Middle frontal gyrus (tissue), 1 donor: Measurements from ENCODE around the gene GCGR.
"Not testable (repeated sequence)": the region's sequence is repeated elsewhere in the genome, so short reads cannot be mapped to it uniquely, and the experiment has no call there.

Experiments
- DNase-seq: peaks from one replicate; pipeline ENCODE4 v3.0.0-alpha.2; 2015; ENCODE audit warnings: low spot score; ENCODE audit errors: extremely low spot score

Gene GCGR

DNA sequence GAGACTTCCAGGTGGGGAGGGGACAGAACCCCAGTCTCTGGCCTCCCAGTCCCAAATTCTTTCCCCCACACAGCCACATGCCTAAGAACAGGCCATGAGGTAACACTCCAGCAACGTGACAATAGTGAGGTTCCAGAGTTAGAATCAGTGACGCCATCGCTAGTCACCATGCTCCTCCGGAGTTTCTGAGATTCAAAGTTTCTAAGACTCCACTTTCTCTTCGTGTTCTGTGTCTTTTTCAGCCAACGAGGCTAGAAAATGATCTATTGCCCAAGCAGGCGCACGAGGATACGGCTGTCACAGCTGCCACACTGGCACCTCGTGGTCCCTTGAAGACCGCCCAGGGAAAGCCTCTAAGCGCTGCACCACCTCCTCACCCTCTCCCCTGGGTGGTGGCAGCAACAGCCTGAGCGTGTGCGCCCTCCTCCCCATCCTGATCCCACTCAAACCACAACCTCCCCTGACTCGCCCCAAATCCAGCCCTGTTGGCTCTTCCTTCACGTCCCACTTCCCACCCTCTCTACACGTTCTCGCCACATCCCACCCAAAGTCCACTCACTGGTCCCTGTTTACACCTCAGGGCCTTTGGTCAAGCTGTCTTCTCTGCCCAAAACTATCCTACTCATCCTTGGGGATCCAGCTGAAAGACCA, 28.1 kb downstream of the GCGR start:
- DNase-seq = no peak

DNA sequence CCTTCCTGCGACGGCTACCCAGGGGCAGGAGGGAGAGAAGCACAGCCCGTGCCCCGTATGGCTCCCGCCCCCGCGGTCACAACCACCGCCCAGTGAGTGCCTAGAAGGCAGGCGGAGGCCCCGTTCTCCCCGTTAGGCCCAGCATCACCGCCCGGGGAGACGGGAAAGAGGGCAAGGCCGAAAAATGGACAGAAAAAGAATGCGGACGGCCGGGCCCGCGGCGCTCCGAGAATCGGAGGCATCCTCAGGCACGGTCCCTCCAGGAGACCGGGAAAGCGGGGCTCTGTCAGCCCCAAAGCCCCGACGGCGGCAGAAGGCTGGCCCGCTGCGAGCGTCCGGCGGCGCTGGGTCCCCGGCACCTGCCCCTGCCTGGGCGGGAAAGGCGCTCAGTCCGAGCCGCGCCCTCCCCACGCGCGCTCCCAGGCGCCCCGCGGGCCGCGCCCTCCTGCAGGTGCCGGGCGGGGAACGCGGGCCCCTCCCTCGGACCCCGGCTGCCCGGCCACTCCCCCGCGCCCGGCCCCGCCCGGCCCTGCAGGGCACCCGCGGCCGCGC, 28.7 kb downstream of the GCGR start:
- no peak for DNase-seq

DNA sequence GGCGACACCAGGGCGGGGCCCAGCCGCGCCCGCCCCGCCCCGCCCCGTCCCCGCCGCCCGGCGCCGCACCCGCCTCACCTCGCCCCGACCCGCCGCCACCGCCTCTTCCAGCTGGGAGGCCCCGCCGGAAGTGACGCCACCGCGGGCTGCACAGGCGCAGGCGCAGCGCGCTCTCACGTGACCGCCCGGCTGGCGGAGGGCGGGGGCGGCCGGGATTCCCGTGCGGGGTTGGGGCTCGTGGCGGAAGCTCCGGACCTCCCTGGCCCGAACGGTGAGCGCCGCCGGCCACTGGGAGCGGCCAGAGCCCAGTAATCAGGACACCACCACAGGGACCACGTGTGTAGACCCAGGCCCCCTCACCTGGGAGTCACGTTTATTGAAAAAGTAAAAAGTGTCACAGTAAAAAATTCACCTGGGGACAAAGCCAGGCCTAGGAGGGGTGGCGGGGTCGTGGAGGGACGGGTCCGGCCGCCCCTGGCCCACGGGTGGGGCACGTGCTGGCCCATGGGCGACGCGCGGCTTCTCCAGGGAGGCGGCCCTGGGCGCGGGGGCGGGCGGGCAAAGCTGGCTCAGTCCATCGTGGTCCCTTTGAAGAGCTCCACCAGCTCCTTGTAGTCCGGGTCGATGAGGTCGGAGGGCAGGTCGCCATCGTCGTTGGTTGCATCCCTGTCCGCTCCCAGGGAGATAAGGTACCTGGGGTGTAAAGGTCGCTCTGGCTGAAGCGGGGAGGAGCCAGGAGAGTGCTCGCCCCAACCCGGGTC, 29.4 kb downstream of the GCGR start, which contains the start of gene MCRIP1:
Gene MCRIP1, minus strand, starts transcription at position 132 of the 761 bp plus-strand sequence. CDS start 8,785 bp downstream, outside the sequence.
- DNase-seq = peak; percentile 86

DNA sequence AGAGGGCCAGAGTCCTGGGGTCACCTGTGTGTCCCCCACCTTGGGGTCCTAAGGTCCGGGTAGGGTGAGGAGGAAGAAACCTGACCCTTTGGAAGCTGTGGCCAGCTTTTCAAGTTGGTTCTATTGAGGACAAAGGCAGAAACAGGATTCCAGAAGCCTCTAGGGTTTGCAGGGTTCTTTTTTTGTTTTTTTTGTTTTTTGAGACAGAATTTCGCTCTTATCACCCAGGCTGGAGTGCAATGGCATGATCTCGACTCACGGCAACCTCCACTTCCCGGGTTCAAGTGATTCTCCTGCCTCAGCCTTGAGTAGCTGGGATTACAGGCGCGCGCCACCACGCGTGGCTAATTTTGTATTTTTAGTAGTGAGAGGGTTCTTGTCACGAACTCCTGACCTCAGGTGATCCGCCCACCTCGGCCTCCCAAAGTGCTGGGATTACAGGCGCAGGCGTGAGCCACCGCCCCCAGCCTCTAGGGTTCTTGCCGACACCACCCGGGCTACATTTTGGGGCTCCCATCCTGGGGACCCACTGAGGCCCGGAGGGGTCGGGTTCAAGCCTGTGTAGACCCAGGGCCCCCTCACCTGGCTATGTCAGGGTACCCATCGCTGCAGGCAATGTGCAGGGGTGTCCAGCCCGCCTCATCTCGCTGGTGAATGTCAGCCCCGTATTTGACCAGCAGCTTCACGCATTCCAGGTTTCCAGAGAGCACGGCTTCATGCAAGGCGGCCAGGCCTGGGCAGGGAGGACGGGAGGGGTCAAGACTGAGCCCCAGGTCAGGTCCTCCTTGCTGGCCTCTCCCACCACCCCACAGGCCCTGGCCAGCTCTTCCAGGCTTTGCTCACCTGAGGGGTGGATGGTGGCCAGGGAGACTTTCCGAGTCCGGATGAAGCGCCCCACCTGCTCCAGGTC, 30.2 kb downstream of the GCGR start:
- DNase-seq = no peak

DNA sequence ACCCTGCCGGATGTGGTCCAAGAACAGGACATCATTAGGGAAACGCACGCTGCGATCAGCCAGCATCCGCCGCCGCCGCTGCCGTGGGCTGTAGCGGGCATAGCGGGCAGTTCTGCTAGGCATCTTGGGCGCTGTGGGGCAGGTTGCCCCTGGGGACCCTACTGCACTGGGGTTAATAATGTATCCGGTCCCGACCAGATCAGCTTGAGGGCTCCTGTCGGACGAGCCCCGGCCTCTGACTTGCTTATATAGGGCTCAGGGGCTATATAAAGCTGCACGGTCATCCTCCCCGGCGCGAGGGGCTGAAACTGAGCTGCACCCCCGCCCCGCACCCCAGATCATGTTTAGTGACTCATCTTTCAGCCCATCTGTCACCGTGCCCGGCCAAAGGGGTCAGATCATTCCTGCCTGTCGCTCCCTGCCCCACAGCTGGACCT, 30.9 kb downstream of the GCGR start, which contains the start of gene PPP1R27:
Gene PPP1R27, minus strand, starts transcription at position 220 of the 437 bp plus-strand sequence. Its CDS starts 97 bp downstream, at position 123.
- no peak for DNase-seq

DNA sequence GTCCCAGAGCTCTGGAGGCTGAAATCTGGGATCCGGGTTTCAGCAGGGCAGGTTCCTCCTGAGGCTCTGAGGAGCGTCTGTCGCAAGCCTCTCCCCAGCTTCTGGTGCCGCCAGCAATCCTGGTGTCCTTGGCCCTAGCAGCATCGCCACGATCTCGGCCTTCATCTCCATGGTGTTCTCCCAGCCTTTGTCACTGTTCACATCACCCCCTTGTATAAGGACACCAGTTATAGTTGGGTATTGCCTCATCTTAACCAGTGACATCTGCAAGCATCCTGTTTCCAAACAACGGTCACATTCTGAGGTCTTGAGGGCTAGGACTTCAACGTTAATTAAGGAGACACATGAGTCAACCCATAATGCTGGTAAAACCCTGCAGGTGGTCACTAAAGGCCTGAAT, 33.7 kb downstream of the GCGR start:
- no peak for DNase-seq

DNA sequence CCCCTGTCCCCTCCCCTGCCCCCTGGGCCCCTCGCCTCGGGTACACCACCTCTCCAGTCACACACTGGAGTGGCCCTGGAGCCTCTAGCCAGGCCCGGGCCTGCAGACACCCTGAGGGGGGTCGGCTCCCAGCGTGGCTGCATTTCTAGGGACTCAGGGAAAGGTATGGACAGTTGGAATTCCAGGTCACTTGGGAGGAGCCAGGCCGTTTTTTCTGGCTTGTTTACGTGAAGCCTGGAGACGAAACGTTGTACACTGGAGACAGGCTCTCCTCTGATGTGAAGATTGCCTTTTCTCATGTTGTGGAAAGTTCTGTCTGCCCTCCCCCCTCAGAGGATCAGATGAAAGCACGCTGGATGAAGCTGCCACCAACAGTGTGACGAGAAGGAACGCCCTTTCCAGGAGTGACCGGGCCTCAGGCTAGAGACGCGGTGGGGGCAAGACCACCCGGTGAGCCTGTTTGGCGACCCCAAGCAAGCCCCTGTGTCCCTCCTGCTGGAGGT, 34.9 kb downstream of the GCGR start:
- DNase-seq = no peak

DNA sequence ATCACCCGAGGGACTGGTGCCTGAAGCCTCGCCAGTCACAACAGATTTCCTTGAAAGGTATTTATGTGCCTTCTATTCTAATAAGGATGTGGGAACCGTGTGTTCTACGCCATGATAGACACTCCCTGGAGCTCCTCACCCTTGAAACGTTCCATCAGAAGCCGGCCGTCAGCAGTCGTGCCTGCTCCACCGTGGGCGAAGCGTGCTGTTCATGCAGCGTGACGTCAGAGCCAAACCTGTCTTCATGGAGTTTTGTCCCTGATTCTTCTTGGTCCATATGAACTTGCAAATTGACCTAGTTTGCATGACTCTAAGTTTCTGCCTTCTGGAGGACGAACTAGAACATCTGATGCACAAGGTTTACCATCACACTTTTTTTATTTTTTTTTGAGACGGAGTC, 35.4 kb downstream of the GCGR start:
- no peak for DNase-seq

DNA sequence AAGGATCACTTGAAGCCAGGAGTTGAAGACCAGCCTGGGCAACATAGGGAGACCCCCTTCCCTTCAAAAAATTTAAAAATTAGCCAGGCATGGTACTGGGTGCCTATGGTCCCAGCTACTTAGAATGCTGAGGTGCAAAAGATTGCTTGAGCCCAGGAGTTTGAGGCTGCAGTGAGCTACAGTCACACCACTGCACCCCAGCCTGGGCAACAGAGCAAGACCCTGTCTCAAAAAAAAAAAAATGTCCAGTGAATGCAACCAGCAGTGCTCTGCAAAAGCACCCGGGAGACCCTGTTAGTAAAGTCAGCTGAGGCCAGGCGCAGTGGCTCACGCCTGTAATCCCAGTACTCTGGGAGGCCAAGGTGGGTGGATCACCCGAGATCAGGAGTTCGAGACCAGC, 36.1 kb downstream of the GCGR start:
- DNase-seq = not testable (repeated sequence)

DNA sequence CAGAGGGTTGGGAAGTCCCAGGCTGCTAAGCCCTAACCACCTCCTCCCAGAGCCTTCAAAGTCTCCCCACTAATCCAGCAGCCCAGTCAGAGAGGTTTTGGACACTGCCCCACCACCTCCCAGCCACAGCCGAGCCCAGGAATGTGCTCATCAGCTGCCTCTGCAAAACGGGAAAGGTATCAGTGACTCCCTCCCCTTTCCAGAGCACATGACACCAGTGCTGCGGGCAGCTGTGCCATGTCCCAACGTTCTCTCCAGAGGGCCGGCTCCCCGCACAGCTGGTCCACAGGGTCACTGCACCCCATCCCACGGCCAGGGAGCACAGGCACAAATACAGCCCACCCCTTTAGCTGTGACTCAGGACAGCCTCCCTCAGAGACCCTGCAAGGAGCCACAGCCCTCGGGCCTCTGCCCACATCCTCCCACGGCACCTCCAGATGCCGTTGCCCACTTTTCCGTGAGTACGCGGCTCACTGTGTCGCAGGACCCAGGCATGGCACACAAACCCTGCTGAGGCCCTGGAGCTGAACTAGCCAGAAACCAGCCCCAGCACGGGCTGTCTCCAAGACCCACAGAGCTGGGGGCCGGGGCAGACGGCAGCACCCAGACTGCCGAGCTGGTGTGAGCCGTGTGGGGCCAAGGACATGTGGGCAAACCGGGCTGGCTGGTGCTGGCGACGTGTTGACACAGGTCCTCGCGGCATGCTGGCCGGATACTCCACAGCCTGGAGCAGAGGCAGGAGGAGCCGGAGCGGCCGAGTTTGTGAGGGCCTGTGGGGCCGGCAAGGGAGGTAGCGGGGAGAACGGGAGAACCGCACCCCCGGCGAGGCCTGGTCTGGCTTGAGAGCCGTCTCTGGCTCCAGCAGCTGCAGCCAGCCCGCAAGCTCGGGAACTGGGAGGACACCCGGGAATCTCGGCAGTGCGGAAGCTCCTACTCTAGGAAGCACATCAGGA, 37.2 kb downstream of the GCGR start:
- no peak for DNase-seq

DNA sequence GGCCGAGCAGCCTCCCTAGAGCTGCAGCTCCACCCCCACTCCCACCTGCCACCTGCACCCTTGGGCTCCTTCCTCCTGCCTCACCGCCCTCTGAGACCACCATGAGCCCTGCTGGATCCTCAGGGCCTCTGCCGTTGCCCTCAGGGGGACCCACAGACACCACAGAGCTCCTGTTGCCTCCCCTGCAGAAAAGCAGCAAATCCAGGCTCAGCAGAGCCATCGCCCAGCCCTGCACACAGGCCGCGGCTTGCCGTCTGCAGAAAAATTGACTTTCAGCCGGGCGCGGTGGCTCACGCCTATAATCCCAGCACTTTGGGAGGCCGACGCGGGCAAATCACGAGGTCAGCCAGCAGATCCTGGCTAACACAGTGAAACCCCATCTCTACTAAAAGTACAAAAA, 37.9 kb downstream of the GCGR start:
- no peak for DNase-seq

DNA sequence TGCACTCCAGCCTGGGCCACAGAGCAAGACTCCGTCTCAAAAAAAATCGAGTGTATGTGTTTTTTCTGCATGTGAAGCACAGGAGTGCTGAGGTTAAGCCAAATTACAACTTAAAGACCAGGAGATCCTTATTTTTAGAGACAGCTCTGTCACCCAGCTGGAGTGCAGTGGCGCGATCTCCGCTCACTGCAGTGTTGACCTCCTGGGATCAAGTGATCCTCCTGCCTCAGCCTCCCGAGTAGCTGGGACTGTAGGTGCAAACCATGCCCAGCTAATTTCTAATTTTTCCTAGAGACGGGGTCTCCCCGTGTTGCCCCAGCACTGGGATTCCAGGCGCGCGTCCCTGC, 38.4 kb downstream of the GCGR start:
- no peak for DNase-seq

DNA sequence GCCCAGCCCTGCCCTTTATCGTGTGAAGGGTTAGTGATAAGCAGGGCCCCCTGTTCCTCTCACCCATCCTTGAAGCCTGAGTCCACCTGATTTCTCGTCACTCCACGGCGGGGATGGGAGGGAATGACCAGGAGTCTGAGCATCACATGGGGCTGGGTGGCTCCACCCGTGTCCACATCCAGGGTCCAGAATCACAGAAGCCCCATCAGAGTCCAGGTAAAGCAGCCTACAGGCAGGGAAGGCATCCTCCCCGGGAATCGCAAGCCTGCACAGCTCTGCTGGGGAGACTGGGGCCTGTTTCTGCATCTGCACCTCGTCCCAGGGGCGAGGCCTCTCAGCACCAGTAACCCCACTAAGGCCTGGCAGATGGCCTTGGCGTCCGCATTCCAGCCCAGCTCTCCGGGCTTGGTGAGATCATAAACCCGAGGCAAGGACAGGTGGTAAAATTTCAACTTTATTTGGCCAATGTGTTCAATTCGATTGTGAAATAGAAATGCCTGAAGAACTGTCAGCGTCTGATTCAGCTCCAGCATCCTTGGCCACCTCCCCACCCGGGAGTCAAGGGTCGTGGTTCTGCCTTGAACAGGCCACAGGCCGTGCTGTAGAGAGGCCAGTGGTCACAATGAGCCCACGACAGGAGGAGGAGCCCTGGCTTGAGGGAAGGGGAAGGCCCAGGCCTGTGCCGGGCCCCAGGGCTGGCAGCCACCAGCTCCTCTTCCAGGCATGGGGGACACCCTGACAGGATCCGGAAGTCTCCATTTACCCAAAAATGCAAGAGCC, 39.0 kb downstream of the GCGR start:
- DNase-seq = no peak

DNA sequence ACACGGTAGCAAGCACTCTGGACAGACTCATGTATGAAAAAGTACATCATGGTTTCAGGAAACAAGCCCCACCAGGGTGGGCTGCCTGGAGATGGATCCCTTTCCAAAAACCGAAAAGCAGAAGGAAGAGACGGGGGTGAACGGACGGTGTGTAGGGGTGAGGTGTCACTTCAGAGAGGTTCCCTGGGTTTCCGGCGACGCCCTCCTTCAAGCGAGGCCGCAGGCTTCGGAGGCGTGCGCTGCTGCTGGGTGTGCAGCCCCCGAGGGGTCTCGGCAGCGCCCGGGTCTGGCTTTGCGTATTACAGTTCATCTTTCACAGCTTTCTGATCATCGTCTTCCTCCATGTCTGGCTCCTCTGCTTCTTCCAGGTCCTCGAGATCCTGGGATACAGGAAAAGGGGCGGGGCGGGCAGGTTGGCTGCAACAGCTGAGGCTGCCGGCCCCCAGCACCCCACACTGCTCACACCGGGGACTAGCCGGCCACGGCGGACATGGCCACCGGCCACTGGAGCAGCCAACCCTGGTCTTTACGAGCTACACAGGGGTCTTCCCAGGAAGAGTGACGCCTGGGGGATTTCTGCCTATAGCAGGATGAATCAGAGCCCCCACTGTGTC, 39.9 kb downstream of the GCGR start:
- no peak for DNase-seq

DNA sequence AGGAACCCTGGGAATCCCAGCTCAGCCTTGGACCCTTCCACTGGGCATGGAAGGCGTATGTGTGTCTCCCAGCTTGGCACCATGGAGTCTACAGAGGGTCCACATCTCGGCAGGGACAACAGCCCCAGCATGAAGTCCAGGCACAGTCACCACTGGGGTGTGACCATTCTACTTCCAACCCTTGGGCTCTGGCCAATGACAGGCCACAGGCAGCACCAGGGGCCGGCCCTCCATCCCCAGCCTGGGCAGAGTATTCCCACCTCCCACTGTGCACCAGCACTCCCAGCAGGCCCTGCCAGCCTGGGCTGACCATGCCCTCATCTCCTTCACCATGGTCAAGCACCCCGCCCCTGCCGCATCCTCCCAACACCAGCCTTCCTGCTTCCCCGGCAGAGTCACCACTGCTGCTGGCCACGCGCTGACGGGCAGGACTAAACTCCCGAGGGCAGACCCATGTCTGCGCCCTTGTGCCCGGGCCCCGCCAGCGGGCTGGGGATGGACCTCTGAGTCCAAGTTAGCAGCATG, 40.4 kb downstream of the GCGR start:
- DNase-seq = no peak

DNA sequence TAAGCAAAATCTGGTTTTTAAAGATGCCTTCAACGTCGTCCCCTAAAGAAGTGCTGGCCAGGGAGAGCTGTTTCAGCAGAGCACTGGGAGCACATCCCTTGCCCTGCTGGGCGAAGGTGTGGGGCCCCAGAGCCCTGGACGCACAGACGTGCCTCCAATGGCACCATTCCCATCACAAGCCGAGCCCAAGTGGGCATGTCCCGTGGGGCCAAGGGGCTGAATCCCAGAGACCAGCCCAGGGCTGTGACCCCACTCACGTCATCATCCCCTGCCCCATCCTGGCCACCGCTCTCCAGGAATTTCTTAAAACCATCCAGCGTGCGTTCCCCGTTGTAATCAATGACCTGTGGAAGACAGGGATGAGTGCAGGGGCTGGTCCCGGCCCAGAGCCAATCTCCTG, 40.9 kb downstream of the GCGR start:
- no peak for DNase-seq

DNA sequence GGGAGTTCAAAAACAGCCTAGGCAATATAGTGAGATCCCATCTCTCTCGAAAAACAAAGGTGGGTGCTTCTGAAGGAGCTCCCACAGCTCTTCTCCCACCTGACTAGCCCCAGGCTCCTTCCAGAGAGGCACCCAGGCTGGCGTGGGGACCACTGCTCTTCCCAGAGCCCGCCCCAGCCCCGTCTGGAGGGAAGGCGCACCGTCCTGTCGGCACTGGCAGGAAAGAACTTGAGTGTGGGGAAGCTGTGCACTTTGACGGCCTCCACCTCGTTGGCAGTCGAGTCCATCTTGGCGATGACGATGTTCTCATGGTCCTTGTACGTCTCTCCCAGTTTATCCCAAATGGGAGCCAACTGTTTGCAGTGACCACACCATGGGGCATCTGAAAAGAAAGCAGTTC, 41.4 kb downstream of the GCGR start:
- no peak for DNase-seq

DNA sequence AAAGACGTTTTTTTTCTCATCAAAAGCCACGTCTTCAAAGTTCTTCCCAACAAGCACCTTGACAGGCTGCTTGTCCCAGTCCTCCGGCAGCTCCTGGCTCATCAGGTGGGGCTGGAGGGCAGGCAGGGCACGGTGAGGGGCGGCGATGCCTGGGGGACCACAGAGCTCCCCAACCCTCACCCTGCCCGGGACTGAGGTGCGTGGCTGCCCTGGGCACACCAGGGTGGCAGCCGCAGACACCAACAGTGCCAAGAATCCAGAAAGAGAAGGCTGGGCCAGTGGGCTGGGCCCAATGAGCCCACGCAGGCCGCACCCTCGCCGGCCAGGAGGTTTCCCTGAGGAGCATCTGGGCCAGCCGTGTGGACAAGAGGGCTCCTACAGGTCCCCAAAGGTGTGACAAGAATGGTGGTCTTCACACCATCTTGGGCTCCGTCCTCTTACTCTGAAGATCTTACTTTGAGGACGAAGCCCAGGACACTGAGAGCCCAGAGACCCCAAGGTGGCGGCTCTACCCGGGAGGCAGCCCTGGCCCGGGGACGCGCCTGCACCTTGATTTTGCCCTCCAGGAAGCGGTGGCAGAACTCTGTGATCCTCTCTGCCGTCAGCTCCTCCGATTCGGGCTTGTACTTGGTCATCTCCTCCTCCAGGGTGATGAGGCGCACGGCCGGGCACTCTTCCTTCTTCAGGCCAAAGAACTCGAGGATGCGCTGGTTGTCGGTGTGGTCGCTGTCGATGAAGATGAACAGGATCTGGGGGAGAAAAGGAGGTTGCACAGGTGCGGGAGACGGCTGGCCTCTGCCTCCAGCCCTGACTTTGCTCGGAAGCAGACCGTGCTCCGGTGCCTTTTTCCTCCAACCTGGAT, 42.2 kb downstream of the GCGR start:
- DNase-seq = no peak
